HEK293 (cell line): ENCODE data around the gene SNRPD2.

Source experiments
- MYNN ChIP-seq: fragments of 450-650 bp; formaldehyde crosslinking; IDR thresholded peaks from 2 replicates; pipeline ENCODE4 v1.5.1; 2016; ENCODE audit warnings: missing biosample characterization, missing genetic modification characterization, borderline replicate concordance
- REPIN1 ChIP-seq: fragments of 450-650 bp; formaldehyde crosslinking; IDR thresholded peaks from 2 replicates; pipeline ENCODE4 v1.5.1; 2017; ENCODE audit warnings: missing biosample characterization, missing genetic modification characterization, low read depth
- SETDB1 ChIP-seq: IDR thresholded peaks from one replicate; pipeline ENCODE4 v1.6.1; 2017; ENCODE audit warnings: mild to moderate bottlenecking, low read length, moderate library complexity, mixed read lengths; ENCODE audit not compliant: insufficient read length
- ZBTB20 ChIP-seq: fragments of 450-650 bp; formaldehyde crosslinking; IDR thresholded peaks from 2 replicates; pipeline ENCODE4 v1.5.1; 2016; ENCODE audit warnings: missing biosample characterization, missing genetic modification characterization
- ZFHX2 ChIP-seq: fragments of 450-650 bp; formaldehyde crosslinking; conservative IDR thresholded peaks from 2 replicates; pipeline ENCODE4 v1.5.1; 2016; ENCODE audit warnings: missing biosample characterization, missing genetic modification characterization
- ZNF133 ChIP-seq: fragments of 450-650 bp; formaldehyde crosslinking; IDR thresholded peaks from 2 replicates; pipeline ENCODE4 v1.5.1; 2016; ENCODE audit warnings: missing biosample characterization, missing genetic modification characterization
- ZNF266 ChIP-seq: fragments of 450-650 bp; formaldehyde crosslinking; IDR thresholded peaks from 2 replicates; pipeline ENCODE4 v1.5.1; 2016; ENCODE audit warnings: missing biosample characterization, missing genetic modification characterization, low read depth
- ZNF37A ChIP-seq: fragments of 450-650 bp; IDR thresholded peaks from 2 replicates; pipeline ENCODE4 v1.5.1; 2018; ENCODE audit warnings: missing biosample characterization, missing genetic modification characterization
- ZNF670 ChIP-seq: fragments of 450-650 bp; formaldehyde crosslinking; IDR thresholded peaks from 2 replicates; pipeline ENCODE4 v1.5.1; 2016; ENCODE audit warnings: missing biosample characterization, missing genetic modification characterization, low read depth
- ZNF777 ChIP-seq: fragments of 450-650 bp; formaldehyde crosslinking; IDR thresholded peaks from 2 replicates; pipeline ENCODE4 v1.5.1; 2017; ENCODE audit warnings: missing biosample characterization, missing genetic modification characterization, borderline replicate concordance
- ZSCAN16 ChIP-seq: fragments of 450-650 bp; formaldehyde crosslinking; IDR thresholded peaks from 2 replicates; pipeline ENCODE4 v1.5.1; 2016; ENCODE audit warnings: missing biosample characterization, missing genetic modification characterization
- ZXDB ChIP-seq: fragments of 450-650 bp; formaldehyde crosslinking; IDR thresholded peaks from 2 replicates; pipeline ENCODE4 v1.5.1; 2016; ENCODE audit warnings: missing biosample characterization, missing genetic modification characterization
- TF ChIP-seq, protein P1 (sequence below): fragments of 450-650 bp; formaldehyde crosslinking; IDR thresholded peaks from 2 replicates; pipeline ENCODE4 v1.5.1; 2016; ENCODE audit warnings: missing biosample characterization, missing genetic modification characterization
- TF ChIP-seq, protein P2 (sequence below): fragments of 450-650 bp; formaldehyde crosslinking; IDR thresholded peaks from 2 replicates; pipeline ENCODE4 v1.5.1; 2016; ENCODE audit warnings: missing biosample characterization, missing genetic modification characterization
- TF ChIP-seq, protein P3 (sequence below): fragments of 450-650 bp; formaldehyde crosslinking; IDR thresholded peaks from 2 replicates; pipeline ENCODE4 v1.5.1; 2016; ENCODE audit warnings: missing biosample characterization, missing genetic modification characterization, borderline replicate concordance
- TF ChIP-seq, protein P4 (sequence below): fragments of 450-650 bp; formaldehyde crosslinking; IDR thresholded peaks from 2 replicates; pipeline ENCODE4 v1.5.1; 2016; ENCODE audit warnings: missing biosample characterization, missing genetic modification characterization
- TF ChIP-seq, protein P5 (sequence below): fragments of 450-650 bp; formaldehyde crosslinking; IDR thresholded peaks from 2 replicates; pipeline ENCODE4 v1.5.1; 2017; ENCODE audit warnings: missing biosample characterization, missing genetic modification characterization
- TF ChIP-seq, protein P6 (sequence below): fragments of 450-650 bp; formaldehyde crosslinking; IDR thresholded peaks from 2 replicates; pipeline ENCODE4 v1.5.1; 2016; ENCODE audit warnings: missing biosample characterization, missing genetic modification characterization
- TF ChIP-seq, protein P7 (sequence below): fragments of 450-650 bp; formaldehyde crosslinking; optimal IDR thresholded peaks from 2 replicates; pipeline ENCODE3; 2016; ENCODE audit warnings: missing biosample characterization, mild to moderate bottlenecking, missing genetic modification characterization

SNRPD2 gene

DNA sequence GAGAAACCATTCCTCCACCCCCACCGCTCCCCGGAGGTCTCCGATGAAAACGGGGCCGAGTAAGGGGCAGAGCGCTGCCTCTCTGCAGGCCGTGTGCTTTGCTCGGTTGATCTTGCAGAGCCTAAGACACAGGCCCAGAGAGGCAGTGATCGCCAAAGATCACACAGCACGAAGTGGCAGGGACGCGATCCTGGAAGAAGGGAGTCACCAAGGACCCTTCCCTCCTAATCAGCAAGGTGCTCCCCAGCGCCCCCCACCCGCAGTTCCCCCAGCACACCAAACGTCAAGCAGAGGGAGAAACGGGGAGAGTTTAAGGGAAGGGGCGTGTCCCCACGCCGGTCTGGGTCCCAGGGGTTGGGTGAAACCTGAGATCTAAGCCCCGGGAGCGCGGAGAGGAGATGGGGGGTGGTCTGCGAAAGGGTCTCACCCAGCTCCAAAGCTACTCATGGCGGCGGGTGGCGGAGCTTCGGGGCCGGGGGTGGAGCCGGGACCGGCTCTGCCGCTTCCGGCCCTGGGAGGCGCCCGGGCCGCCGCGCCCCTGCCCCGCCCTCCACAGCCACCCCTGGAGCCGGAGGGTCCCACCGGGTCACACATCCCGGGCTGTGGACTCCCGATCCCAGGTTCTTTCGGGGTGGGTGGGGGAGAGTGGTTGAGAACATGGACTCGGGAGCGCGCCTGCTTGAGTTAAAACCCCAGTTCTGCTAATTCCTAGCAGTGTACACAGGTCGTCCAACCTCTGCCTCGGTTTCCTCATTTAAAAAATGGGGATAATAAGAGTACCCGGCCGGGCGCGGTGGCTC is 52.6 kb downstream of the SNRPD2 start, which contains the start of gene EML2 (continued):
- TF ChIP-seq, protein P1, sequence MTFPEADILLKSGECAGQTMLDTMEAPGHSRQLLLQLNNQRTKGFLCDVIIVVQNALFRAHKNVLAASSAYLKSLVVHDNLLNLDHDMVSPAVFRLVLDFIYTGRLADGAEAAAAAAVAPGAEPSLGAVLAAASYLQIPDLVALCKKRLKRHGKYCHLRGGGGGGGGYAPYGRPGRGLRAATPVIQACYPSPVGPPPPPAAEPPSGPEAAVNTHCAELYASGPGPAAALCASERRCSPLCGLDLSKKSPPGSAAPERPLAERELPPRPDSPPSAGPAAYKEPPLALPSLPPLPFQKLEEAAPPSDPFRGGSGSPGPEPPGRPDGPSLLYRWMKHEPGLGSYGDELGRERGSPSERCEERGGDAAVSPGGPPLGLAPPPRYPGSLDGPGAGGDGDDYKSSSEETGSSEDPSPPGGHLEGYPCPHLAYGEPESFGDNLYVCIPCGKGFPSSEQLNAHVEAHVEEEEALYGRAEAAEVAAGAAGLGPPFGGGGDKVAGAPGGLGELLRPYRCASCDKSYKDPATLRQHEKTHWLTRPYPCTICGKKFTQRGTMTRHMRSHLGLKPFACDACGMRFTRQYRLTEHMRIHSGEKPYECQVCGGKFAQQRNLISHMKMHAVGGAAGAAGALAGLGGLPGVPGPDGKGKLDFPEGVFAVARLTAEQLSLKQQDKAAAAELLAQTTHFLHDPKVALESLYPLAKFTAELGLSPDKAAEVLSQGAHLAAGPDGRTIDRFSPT (tag by site-specific recombination), result no peak
- peak; percentile 67 for TF ChIP-seq ZXDB (tag by site-specific recombination)
- TF ChIP-seq, protein P2, sequence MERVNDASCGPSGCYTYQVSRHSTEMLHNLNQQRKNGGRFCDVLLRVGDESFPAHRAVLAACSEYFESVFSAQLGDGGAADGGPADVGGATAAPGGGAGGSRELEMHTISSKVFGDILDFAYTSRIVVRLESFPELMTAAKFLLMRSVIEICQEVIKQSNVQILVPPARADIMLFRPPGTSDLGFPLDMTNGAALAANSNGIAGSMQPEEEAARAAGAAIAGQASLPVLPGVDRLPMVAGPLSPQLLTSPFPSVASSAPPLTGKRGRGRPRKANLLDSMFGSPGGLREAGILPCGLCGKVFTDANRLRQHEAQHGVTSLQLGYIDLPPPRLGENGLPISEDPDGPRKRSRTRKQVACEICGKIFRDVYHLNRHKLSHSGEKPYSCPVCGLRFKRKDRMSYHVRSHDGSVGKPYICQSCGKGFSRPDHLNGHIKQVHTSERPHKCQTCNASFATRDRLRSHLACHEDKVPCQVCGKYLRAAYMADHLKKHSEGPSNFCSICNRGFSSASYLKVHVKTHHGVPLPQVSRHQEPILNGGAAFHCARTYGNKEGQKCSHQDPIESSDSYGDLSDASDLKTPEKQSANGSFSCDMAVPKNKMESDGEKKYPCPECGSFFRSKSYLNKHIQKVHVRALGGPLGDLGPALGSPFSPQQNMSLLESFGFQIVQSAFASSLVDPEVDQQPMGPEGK (tag by site-specific recombination), result no peak; the same call in 1 of the 2 replicates
- no peak for TF ChIP-seq REPIN1 (tag by site-specific recombination)
- TF ChIP-seq ZSCAN16 (tag by site-specific recombination), result no peak
- TF ChIP-seq, protein P3, sequence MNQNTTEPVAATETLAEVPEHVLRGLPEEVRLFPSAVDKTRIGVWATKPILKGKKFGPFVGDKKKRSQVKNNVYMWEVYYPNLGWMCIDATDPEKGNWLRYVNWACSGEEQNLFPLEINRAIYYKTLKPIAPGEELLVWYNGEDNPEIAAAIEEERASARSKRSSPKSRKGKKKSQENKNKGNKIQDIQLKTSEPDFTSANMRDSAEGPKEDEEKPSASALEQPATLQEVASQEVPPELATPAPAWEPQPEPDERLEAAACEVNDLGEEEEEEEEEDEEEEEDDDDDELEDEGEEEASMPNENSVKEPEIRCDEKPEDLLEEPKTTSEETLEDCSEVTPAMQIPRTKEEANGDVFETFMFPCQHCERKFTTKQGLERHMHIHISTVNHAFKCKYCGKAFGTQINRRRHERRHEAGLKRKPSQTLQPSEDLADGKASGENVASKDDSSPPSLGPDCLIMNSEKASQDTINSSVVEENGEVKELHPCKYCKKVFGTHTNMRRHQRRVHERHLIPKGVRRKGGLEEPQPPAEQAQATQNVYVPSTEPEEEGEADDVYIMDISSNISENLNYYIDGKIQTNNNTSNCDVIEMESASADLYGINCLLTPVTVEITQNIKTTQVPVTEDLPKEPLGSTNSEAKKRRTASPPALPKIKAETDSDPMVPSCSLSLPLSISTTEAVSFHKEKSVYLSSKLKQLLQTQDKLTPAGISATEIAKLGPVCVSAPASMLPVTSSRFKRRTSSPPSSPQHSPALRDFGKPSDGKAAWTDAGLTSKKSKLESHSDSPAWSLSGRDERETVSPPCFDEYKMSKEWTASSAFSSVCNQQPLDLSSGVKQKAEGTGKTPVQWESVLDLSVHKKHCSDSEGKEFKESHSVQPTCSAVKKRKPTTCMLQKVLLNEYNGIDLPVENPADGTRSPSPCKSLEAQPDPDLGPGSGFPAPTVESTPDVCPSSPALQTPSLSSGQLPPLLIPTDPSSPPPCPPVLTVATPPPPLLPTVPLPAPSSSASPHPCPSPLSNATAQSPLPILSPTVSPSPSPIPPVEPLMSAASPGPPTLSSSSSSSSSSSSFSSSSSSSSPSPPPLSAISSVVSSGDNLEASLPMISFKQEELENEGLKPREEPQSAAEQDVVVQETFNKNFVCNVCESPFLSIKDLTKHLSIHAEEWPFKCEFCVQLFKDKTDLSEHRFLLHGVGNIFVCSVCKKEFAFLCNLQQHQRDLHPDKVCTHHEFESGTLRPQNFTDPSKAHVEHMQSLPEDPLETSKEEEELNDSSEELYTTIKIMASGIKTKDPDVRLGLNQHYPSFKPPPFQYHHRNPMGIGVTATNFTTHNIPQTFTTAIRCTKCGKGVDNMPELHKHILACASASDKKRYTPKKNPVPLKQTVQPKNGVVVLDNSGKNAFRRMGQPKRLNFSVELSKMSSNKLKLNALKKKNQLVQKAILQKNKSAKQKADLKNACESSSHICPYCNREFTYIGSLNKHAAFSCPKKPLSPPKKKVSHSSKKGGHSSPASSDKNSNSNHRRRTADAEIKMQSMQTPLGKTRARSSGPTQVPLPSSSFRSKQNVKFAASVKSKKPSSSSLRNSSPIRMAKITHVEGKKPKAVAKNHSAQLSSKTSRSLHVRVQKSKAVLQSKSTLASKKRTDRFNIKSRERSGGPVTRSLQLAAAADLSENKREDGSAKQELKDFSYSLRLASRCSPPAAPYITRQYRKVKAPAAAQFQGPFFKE (tag by site-specific recombination), result no peak
- no peak for TF ChIP-seq ZNF266
- TF ChIP-seq ZBTB20 (tag by site-specific recombination), result no peak
- TF ChIP-seq ZNF777 (tag by site-specific recombination), result no peak
- no peak for TF ChIP-seq ZNF37A
- TF ChIP-seq, protein P4, sequence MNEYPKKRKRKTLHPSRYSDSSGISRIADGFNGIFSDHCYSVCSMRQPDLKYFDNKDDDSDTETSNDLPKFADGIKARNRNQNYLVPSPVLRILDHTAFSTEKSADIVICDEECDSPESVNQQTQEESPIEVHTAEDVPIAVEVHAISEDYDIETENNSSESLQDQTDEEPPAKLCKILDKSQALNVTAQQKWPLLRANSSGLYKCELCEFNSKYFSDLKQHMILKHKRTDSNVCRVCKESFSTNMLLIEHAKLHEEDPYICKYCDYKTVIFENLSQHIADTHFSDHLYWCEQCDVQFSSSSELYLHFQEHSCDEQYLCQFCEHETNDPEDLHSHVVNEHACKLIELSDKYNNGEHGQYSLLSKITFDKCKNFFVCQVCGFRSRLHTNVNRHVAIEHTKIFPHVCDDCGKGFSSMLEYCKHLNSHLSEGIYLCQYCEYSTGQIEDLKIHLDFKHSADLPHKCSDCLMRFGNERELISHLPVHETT (tag by site-specific recombination), result no peak
- TF ChIP-seq, protein P5, sequence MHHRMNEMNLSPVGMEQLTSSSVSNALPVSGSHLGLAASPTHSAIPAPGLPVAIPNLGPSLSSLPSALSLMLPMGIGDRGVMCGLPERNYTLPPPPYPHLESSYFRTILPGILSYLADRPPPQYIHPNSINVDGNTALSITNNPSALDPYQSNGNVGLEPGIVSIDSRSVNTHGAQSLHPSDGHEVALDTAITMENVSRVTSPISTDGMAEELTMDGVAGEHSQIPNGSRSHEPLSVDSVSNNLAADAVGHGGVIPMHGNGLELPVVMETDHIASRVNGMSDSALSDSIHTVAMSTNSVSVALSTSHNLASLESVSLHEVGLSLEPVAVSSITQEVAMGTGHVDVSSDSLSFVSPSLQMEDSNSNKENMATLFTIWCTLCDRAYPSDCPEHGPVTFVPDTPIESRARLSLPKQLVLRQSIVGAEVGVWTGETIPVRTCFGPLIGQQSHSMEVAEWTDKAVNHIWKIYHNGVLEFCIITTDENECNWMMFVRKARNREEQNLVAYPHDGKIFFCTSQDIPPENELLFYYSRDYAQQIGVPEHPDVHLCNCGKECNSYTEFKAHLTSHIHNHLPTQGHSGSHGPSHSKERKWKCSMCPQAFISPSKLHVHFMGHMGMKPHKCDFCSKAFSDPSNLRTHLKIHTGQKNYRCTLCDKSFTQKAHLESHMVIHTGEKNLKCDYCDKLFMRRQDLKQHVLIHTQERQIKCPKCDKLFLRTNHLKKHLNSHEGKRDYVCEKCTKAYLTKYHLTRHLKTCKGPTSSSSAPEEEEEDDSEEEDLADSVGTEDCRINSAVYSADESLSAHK (tag by site-specific recombination), result no peak
- TF ChIP-seq, protein P6, sequence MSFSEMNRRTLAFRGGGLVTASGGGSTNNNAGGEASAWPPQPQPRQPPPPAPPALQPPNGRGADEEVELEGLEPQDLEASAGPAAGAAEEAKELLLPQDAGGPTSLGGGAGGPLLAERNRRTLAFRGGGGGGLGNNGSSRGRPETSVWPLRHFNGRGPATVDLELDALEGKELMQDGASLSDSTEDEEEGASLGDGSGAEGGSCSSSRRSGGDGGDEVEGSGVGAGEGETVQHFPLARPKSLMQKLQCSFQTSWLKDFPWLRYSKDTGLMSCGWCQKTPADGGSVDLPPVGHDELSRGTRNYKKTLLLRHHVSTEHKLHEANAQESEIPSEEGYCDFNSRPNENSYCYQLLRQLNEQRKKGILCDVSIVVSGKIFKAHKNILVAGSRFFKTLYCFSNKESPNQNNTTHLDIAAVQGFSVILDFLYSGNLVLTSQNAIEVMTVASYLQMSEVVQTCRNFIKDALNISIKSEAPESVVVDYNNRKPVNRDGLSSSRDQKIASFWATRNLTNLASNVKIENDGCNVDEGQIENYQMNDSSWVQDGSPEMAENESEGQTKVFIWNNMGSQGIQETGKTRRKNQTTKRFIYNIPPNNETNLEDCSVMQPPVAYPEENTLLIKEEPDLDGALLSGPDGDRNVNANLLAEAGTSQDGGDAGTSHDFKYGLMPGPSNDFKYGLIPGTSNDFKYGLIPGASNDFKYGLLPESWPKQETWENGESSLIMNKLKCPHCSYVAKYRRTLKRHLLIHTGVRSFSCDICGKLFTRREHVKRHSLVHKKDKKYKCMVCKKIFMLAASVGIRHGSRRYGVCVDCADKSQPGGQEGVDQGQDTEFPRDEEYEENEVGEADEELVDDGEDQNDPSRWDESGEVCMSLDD, result peak; percentile 66
- TF ChIP-seq SETDB1, result no peak
- no peak for TF ChIP-seq ZNF670 (tag by site-specific recombination)
- TF ChIP-seq ZFHX2 (tag by site-specific recombination), result no peak
- TF ChIP-seq ZNF133 (tag by site-specific recombination), result no peak
- TF ChIP-seq, protein P7, sequence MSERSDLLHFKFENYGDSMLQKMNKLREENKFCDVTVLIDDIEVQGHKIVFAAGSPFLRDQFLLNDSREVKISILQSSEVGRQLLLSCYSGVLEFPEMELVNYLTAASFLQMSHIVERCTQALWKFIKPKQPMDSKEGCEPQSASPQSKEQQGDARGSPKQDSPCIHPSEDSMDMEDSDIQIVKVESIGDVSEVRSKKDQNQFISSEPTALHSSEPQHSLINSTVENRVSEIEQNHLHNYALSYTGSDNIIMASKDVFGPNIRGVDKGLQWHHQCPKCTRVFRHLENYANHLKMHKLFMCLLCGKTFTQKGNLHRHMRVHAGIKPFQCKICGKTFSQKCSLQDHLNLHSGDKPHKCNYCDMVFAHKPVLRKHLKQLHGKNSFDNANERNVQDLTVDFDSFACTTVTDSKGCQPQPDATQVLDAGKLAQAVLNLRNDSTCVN (tag by site-specific recombination), result peak; percentile 25
- no peak for TF ChIP-seq MYNN
